ENCODE results near the gene ZNF804B. TPM values are rescaled to one million over a fixed set of nuclear protein-coding genes. Genes with fewer than 3 reads are reported as not detected.

The ZNF804B gene
- total and polyA plus RNA-seq, 12 donors: 0.07 TPM; not detected in 11

- TF ChIP-seq CTCF (IDR thresholded peaks at IDR 0.05): no peak
- ATAC-seq (peak in 2 of 8 donors; percentile 29 to 60), DNase-seq (no peak)
- H3K27ac ChIP-seq: no peak overlapping the region
- H3K9me3 ChIP-seq: peaks cover 0 to 3% (median 0%) of the 10 kb centered on the region in 11 donors
- H3K4me1 ChIP-seq: peaks cover 0 to 13% (median 0%) of the 10 kb centered on the region in 9 donors
- H3K4me3 ChIP-seq: no peak overlapping the region
- no peaks in the 10 kb centered on the region for H3K27me3 ChIP-seq
- intact Hi-C loops (cut with DNase I): no loop called here
- no peaks in the 10 kb centered on the region for H3K36me3 ChIP-seq
Observed at GRCh38 chr7:88928276-88928675, 168.8 kb downstream of the ZNF804B start.

GRCh38 chr7:88929719-88930118 is 170.2 kb downstream of the ZNF804B start:
- no peaks in the 10 kb centered on the region for H3K27me3 ChIP-seq
- H3K4me1 ChIP-seq: peaks cover 0 to 13% (median 0%) of the 10 kb centered on the region in 9 donors
- no peak for TF ChIP-seq CTCF (IDR thresholded peaks at IDR 0.05)
- intact Hi-C loops (cut with DNase I): no loop called here
- H3K9me3 ChIP-seq: peaks cover 0 to 12% (median 0%) of the 10 kb centered on the region in 11 donors
- 82 to 89% methylated on average over 3 of the region's 3 CpGs for WGBS, 2 donors
- ATAC-seq (no peak), DNase-seq (no peak)
- H3K4me3 ChIP-seq: no peak overlapping the region
- no peaks in the 10 kb centered on the region for H3K36me3 ChIP-seq
- no peak overlapping the region for H3K27ac ChIP-seq

- no peak for DNase-seq
- intact Hi-C loops (cut with DNase I): no loop called here
- H3K4me3 ChIP-seq: no peak overlapping the region
- peaks cover 0 to 4% (median 0%) of the 10 kb centered on the region in 9 donors for H3K4me1 ChIP-seq
- H3K27ac ChIP-seq: no peak overlapping the region
- no peaks in the 10 kb centered on the region for H3K27me3 ChIP-seq
- ATAC-seq: no peak
- H3K9me3 ChIP-seq: peaks cover 0 to 18% (median 0%) of the 10 kb centered on the region in 11 donors
- WGBS, 2 donors: 82 to 89% methylated on average over 5 of the region's 5 CpGs
- TF ChIP-seq CTCF (IDR thresholded peaks at IDR 0.05): no peak
- no peaks in the 10 kb centered on the region for H3K36me3 ChIP-seq
Observed at GRCh38 chr7:88933285-88933684, 173.8 kb downstream of the ZNF804B start.

GRCh38 chr7:88942815-88943501 is 183.5 kb downstream of the ZNF804B start:
- no peaks in the 10 kb centered on the region for H3K27me3 ChIP-seq
- H3K36me3 ChIP-seq: no peaks in the 10 kb centered on the region
- peaks cover 0 to 16% (median 0%) of the 10 kb centered on the region in 11 donors for H3K9me3 ChIP-seq
- no peak overlapping the region for H3K4me3 ChIP-seq
- H3K27ac ChIP-seq: no peak overlapping the region
- ATAC-seq (no peak), DNase-seq (no peak)
- intact Hi-C loops (cut with DNase I): loop anchor here in 1 of 10 donors (10.0 kb wide), 1 partner anchor 708 kb away; no protein-coding TSS in a partner anchor
- WGBS, 2 donors: 81 to 85% methylated on average over 2 of the region's 2 CpGs
- no peak for TF ChIP-seq CTCF (IDR thresholded peaks at IDR 0.05)
- H3K4me1 ChIP-seq: no peaks in the 10 kb centered on the region
